Fibroblast of gingiva (primary cell): ENCODE data around the gene NENF.
"Not testable (repeated sequence)": the region's sequence is repeated elsewhere in the genome, so short reads cannot be mapped to it uniquely, and the experiment has no call there.

Experiments used
- DNase-seq: peaks from one replicate; pipeline ENCODE4 v3.0.0-alpha.2; 2011; ENCODE audit warnings: low read depth

The NENF gene

GRCh38 chr1:212460376-212460775, 27.7 kb downstream of the NENF start:
- no peak for DNase-seq

GRCh38 chr1:212461916-212462660, 29.4 kb downstream of the NENF start:
- DNase-seq = no peak

GRCh38 chr1:212463565-212464285, 31.0 kb downstream of the NENF start:
- no peak for DNase-seq

GRCh38 chr1:212465311-212465710, 32.6 kb downstream of the NENF start:
- no peak for DNase-seq

- no peak for DNase-seq
Measured at GRCh38 chr1:212466437-212466836, 33.7 kb downstream of the NENF start.

- DNase-seq = no peak
Measured at GRCh38 chr1:212466898-212467650, 34.4 kb downstream of the NENF start.

- DNase-seq = no peak
Measured at GRCh38 chr1:212467843-212468482, 35.2 kb downstream of the NENF start.

GRCh38 chr1:212470059-212470458, 37.3 kb downstream of the NENF start:
- DNase-seq = peak; percentile 98

GRCh38 chr1:212471286-212471685, 38.6 kb downstream of the NENF start:
- no peak for DNase-seq

GRCh38 chr1:212471891-212472675, 39.4 kb downstream of the NENF start:
- no peak for DNase-seq

- no peak for DNase-seq
Measured at GRCh38 chr1:212473729-212474128, 41.0 kb downstream of the NENF start.

- DNase-seq = no peak
Measured at GRCh38 chr1:212475151-212475550, 42.4 kb downstream of the NENF start.

GRCh38 chr1:212475831-212476230, 43.1 kb downstream of the NENF start:
- not testable (repeated sequence) for DNase-seq

GRCh38 chr1:212477014-212477679, 44.4 kb downstream of the NENF start:
- DNase-seq = peak; percentile 73

- DNase-seq = peak; percentile 19
Measured at GRCh38 chr1:212477680-212478466, 45.2 kb downstream of the NENF start.

GRCh38 chr1:212478467-212479025, 45.8 kb downstream of the NENF start:
- DNase-seq = no peak

GRCh38 chr1:212479188-212479587, 46.5 kb downstream of the NENF start:
- no peak for DNase-seq

GRCh38 chr1:212480711-212481437, 48.2 kb downstream of the NENF start:
- not testable (repeated sequence) for DNase-seq

GRCh38 chr1:212481438-212481767, 48.7 kb downstream of the NENF start:
- DNase-seq = peak; percentile 65
